Calu3 (cell line): Measurements from ENCODE around the gene KANK3. TPM values are rescaled to one million over a fixed set of nuclear protein-coding genes. Genes with fewer than 3 reads are reported as not detected.

Experiments
- BruUV-seq: library from RNA; stranded (reverse); fragments of 400-500 nt; replicated peaks from 2 replicates; lab custom pipeline; 2021; lab: Mats Ljungman, UMichigan
- CTCF ChIA-PET: fragments of 300-600 bp; sonication (Branson Sonifier 250); formaldehyde crosslinking; loops from one replicate; lab custom pipeline; 2022; ENCODE audit warnings: antibody characterized with exemption; lab: Charles Lee
- DNase-seq: peaks from one replicate; pipeline ENCODE4 v3.0.0; 2022
- H3K27ac Mint-ChIP-seq: one replicate; pipeline ENCODE4 v1.8.0; 2022; ENCODE audit warnings: mixed read lengths; ENCODE audit not compliant: unreplicated experiment
- H3K27me3 Mint-ChIP-seq: one replicate; pipeline ENCODE4 v1.8.0; 2022; ENCODE audit warnings: mixed read lengths; ENCODE audit not compliant: unreplicated experiment
- H3K36me3 Mint-ChIP-seq: one replicate; pipeline ENCODE4 v1.8.0; 2022; ENCODE audit warnings: mild to moderate bottlenecking, moderate library complexity, mixed read lengths; ENCODE audit not compliant: insufficient read depth, unreplicated experiment
- H3K4me1 Mint-ChIP-seq: one replicate; pipeline ENCODE4 v1.8.0; 2022; ENCODE audit warnings: mild to moderate bottlenecking, low read depth, mixed read lengths; ENCODE audit not compliant: unreplicated experiment
- H3K4me3 Mint-ChIP-seq: one replicate; pipeline ENCODE4 v1.8.0; 2022; ENCODE audit warnings: mild to moderate bottlenecking, low read depth, moderate library complexity, mixed read lengths; ENCODE audit not compliant: unreplicated experiment
- H3K9me3 Mint-ChIP-seq: one replicate; pipeline ENCODE4 v1.8.0; 2022; ENCODE audit warnings: low read depth, mixed read lengths; ENCODE audit not compliant: unreplicated experiment
- CTCF ChIP-seq: fragments of 200-600 bp; IDR thresholded peaks from one replicate; pipeline ENCODE4 v1.8.0; 2022; ENCODE audit warnings: antibody characterized with exemption; ENCODE audit not compliant: unreplicated experiment
- intact Hi-C: fragments of 100-400 bp; cut with micrococcal nuclease; formaldehyde crosslinking; loops from one replicate; pipeline ENCODE4 v1.10.0; 2022; ENCODE audit not compliant: unreplicated experiment
- total RNA-seq: library from RNA; stranded (reverse); gene quantifications from 2 replicates; pipeline ENCODE4 v1.2.3, GENCODE V29; 2022

Gene KANK3
- total RNA-seq, 1 experiment from 2014 or later = not detected

GRCh38 chr19:8333767-8334457 lies 9.2 kb downstream of the KANK3 start:
- no peak overlapping the region for H3K4me3 Mint-ChIP-seq
- no peak overlapping the region for H3K27ac Mint-ChIP-seq
- intact Hi-C loops = no loop called here
- H3K4me1 Mint-ChIP-seq = no peaks in the 10 kb centered on the region
- no peak for DNase-seq
- BruUV-seq = no TSS peak
- H3K27me3 Mint-ChIP-seq = peaks cover 25% of the 10 kb centered on the region
- CTCF ChIA-PET = no interaction called here
- TF ChIP-seq CTCF = no peak
- no peaks in the 10 kb centered on the region for H3K9me3 Mint-ChIP-seq
- H3K36me3 Mint-ChIP-seq = peaks cover 5% of the 10 kb centered on the region

- H3K27me3 Mint-ChIP-seq = peaks cover 25% of the 10 kb centered on the region
- TF ChIP-seq CTCF = no peak
- no peaks in the 10 kb centered on the region for H3K4me1 Mint-ChIP-seq
- no peaks in the 10 kb centered on the region for H3K9me3 Mint-ChIP-seq
- no peak overlapping the region for H3K4me3 Mint-ChIP-seq
- CTCF ChIA-PET = no interaction called here
- DNase-seq = no peak
- intact Hi-C loops = no loop called here
- peaks cover 5% of the 10 kb centered on the region for H3K36me3 Mint-ChIP-seq
- BruUV-seq = no TSS peak
- no peak overlapping the region for H3K27ac Mint-ChIP-seq
These were observed 9.9 kb downstream of the KANK3 start for GRCh38 chr19:8332976-8333766.

- H3K36me3 Mint-ChIP-seq = peaks cover 5% of the 10 kb centered on the region
- CTCF ChIA-PET = no interaction called here
- intact Hi-C loops = no loop called here
- H3K4me1 Mint-ChIP-seq = no peaks in the 10 kb centered on the region
- peaks cover 41% of the 10 kb centered on the region for H3K27me3 Mint-ChIP-seq
- no peak overlapping the region for H3K4me3 Mint-ChIP-seq
- no peak overlapping the region for H3K27ac Mint-ChIP-seq
- BruUV-seq = no TSS peak
- H3K9me3 Mint-ChIP-seq = no peaks in the 10 kb centered on the region
- no peak for DNase-seq
- no peak for TF ChIP-seq CTCF
These were observed 11.7 kb downstream of the KANK3 start for GRCh38 chr19:8331263-8331845.

- Mint-ChIP-seq H3K36me3 (peaks cover 5% of the 10 kb centered on the region), H3K9me3 (no peaks in the 10 kb centered on the region), H3K4me1 (no peaks in the 10 kb centered on the region), H3K4me3 (no peak overlapping the region), H3K27ac (no peak overlapping the region), H3K27me3 (peaks cover 42% of the 10 kb centered on the region)
- CTCF ChIA-PET = no interaction called here
- TF ChIP-seq CTCF = no peak
- no peak for DNase-seq
- intact Hi-C loops = no loop called here
- BruUV-seq = no TSS peak
These were observed 13.1 kb downstream of the KANK3 start for GRCh38 chr19:8329996-8330395.
